Measurements from ENCODE around the gene POLR3H.
A peak's percentile ranks its signal among the peaks of the same experiment; 100 is the strongest.

POLR3H gene

GRCh38 chr22:41525450-41526225 is 18.6 kb downstream of the POLR3H start:
- Histone ChIP-seq H3K9me3 (ENCODE audit: control insufficient read depth, insufficient read depth, low read length) (no peaks in the 10 kb centered on the region), H3K4me3 (ENCODE audit: low read depth, low read length) (no peak overlapping the region), H3K36me3 (ENCODE audit: control insufficient read depth, insufficient read depth, low read length) (peaks cover 73% of the 10 kb centered on the region), H3K27me3 (ENCODE audit: control insufficient read depth, insufficient read depth, low read length) (no peaks in the 10 kb centered on the region), H3K9ac (ENCODE audit: low read depth, low read length) (no peak overlapping the region), H3K4me1 (ENCODE audit: control insufficient read depth, insufficient read depth, low read length) (no peaks in the 10 kb centered on the region), H3K27ac (ENCODE audit: low read depth, low read length) (no peak overlapping the region)

DNA sequence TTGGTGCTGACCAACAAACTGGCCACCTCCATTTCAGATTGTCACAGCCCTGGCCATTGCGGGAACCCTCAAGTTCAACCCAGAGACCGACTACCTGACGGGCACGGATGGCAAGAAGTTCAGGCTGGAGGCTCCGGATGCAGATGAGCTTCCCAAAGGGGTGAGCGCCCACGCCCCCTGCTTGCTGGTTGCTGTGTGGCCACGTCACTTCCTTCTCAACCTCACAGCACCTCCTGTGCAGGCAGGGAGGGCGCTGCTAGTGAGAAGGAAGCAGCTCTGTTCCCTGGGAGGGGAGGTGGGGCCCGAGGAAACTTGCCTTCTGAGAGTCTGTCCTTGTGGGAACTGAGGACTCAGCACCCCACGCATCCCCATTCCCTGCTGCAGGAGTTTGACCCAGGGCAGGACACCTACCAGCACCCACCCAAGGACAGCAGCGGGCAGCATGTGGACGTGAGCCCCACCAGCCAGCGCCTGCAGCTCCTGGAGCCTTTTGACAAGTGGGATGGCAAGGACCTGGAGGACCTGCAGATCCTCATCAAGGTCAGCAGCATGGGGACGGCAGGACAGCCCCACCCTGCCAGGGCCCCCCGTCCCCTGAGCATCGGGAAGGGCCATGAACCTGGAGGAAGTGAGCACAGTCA is 19.3 kb downstream of the POLR3H start:
- no peak overlapping the region for H3K27ac ChIP-seq (ENCODE audit: low read depth, low read length)
- H3K36me3 ChIP-seq (ENCODE audit: control insufficient read depth, insufficient read depth, low read length) = peaks cover 70% of the 10 kb centered on the region
- no peak overlapping the region for H3K4me3 ChIP-seq (ENCODE audit: low read depth, low read length)
- no peaks in the 10 kb centered on the region for H3K27me3 ChIP-seq (ENCODE audit: control insufficient read depth, insufficient read depth, low read length)
- H3K4me1 ChIP-seq (ENCODE audit: control insufficient read depth, insufficient read depth, low read length) = no peaks in the 10 kb centered on the region
- no peak overlapping the region for H3K9ac ChIP-seq (ENCODE audit: low read depth, low read length)
- H3K9me3 ChIP-seq (ENCODE audit: control insufficient read depth, insufficient read depth, low read length) = no peaks in the 10 kb centered on the region

- no peaks in the 10 kb centered on the region for H3K9me3 ChIP-seq (ENCODE audit: control insufficient read depth, insufficient read depth, low read length)
- no peak overlapping the region for H3K4me3 ChIP-seq (ENCODE audit: low read depth, low read length)
- peak overlapping the region; percentile 18 for H3K27ac ChIP-seq (ENCODE audit: low read depth, low read length)
- H3K27me3 ChIP-seq (ENCODE audit: control insufficient read depth, insufficient read depth, low read length) = no peaks in the 10 kb centered on the region
- no peaks in the 10 kb centered on the region for H3K4me1 ChIP-seq (ENCODE audit: control insufficient read depth, insufficient read depth, low read length)
- H3K36me3 ChIP-seq (ENCODE audit: control insufficient read depth, insufficient read depth, low read length) = peaks cover 72% of the 10 kb centered on the region
- no peak overlapping the region for H3K9ac ChIP-seq (ENCODE audit: low read depth, low read length)
These were observed 20.0 kb downstream of the POLR3H start for GRCh38 chr22:41524251-41524661.

DNA sequence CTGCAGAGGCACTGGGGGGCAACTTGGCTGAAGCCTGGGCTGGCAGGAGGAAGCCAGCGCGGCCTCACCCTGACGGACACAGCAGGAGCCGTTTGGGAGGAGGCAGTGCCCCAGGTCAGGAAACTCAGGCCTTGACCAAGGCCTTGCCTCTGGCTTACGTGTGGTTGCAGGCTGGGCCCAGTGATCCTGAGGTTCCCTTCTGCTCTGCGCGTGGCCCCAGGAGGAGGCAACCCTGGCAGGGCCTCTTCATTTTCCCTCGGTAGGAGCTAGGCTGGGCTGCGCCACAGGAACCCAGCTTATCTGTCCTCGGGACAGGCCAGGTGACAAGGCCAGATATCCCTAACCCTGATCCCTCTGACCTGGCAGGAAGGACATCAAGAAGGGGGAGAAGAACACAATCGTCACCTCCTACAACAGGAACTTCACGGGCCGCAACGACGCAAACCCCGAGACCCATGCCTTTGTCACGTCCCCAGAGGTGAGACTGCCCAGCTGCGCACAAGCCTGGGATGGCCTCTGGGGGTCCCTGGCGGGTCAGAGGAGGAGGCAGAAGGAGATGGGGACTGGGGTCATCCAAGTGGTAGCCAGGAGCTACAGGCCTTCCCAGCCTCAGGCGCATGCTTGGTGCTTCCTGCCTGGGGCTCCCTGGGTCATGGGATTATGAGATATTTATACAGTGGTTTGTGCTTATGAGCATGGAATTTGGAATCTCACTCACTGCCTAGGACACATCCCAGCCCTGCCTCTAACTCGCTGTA is 20.6 kb downstream of the POLR3H start:
- Histone ChIP-seq H3K36me3 (ENCODE audit: control insufficient read depth, insufficient read depth, low read length) (peaks cover 70% of the 10 kb centered on the region), H3K9ac (ENCODE audit: low read depth, low read length) (no peak overlapping the region), H3K4me3 (ENCODE audit: low read depth, low read length) (no peak overlapping the region), H3K27ac (ENCODE audit: low read depth, low read length) (no peak overlapping the region), H3K27me3 (ENCODE audit: control insufficient read depth, insufficient read depth, low read length) (no peaks in the 10 kb centered on the region), H3K9me3 (ENCODE audit: control insufficient read depth, insufficient read depth, low read length) (no peaks in the 10 kb centered on the region), H3K4me1 (ENCODE audit: control insufficient read depth, insufficient read depth, low read length) (no peaks in the 10 kb centered on the region)

DNA sequence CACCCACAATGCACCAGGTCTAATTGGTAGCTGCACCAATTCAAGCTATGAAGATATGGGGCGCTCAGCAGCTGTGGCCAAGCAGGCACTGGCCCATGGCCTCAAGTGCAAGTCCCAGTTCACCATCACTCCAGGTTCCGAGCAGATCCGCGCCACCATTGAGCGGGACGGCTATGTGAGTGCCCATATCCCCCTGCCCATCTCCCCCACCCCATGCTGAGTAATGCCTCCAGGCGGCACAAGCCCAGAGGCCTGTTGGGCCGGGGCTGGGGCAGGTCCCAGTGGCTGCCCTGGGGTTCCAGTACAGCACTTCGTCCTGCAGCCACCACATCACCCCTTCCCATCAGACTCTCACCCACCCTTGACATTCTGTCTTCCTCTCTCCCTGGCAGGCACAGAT is 21.5 kb downstream of the POLR3H start:
- Histone ChIP-seq H3K4me1 (ENCODE audit: control insufficient read depth, insufficient read depth, low read length) (no peaks in the 10 kb centered on the region), H3K9ac (ENCODE audit: low read depth, low read length) (no peak overlapping the region), H3K36me3 (ENCODE audit: control insufficient read depth, insufficient read depth, low read length) (peaks cover 69% of the 10 kb centered on the region), H3K27ac (ENCODE audit: low read depth, low read length) (no peak overlapping the region), H3K4me3 (ENCODE audit: low read depth, low read length) (no peak overlapping the region), H3K27me3 (ENCODE audit: control insufficient read depth, insufficient read depth, low read length) (no peaks in the 10 kb centered on the region), H3K9me3 (ENCODE audit: control insufficient read depth, insufficient read depth, low read length) (no peaks in the 10 kb centered on the region)

DNA sequence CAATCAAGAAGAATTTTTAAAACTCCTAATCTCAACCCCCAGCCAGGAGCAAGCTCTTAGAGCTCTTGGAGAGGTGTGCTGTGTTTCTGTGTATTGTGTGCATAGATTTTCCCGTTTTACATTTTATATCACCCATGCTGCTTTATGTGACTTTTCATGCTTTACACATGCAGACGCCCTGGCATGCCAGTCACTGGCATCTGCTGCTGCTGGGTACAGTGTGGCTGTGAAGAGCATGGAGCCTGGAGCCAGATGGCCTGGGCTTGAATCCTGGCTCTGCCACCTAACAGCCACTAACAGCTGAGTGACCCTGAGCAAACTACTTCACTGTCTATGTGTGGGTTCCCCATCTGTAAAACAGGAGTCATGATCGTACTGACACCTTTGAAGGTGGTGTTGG is 23.1 kb downstream of the POLR3H start:
- Histone ChIP-seq H3K4me1 (ENCODE audit: control insufficient read depth, insufficient read depth, low read length) (no peaks in the 10 kb centered on the region), H3K36me3 (ENCODE audit: control insufficient read depth, insufficient read depth, low read length) (peaks cover 56% of the 10 kb centered on the region), H3K9me3 (ENCODE audit: control insufficient read depth, insufficient read depth, low read length) (no peaks in the 10 kb centered on the region), H3K27me3 (ENCODE audit: control insufficient read depth, insufficient read depth, low read length) (no peaks in the 10 kb centered on the region), H3K27ac (ENCODE audit: low read depth, low read length) (no peak overlapping the region), H3K4me3 (ENCODE audit: low read depth, low read length) (no peak overlapping the region), H3K9ac (ENCODE audit: low read depth, low read length) (no peak overlapping the region)

DNA sequence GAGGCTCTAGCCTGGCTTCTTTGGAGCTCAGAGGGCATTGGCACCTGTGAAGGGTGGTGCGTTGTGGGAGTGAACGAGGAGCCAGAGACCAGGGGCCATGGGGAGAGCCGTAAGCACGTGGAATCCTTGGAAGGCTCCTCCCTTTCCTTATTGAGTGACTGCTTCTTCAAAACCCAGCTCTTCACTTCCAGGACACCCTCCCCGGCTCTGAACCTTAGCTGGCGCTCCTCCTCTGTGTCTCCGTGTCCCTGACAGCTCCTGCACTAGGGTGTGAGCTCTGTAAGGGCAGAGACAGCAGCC is 26.3 kb downstream of the POLR3H start:
- Histone ChIP-seq H3K27me3 (ENCODE audit: control insufficient read depth, insufficient read depth, low read length) (no peaks in the 10 kb centered on the region), H3K27ac (ENCODE audit: low read depth, low read length) (no peak overlapping the region), H3K4me1 (ENCODE audit: control insufficient read depth, insufficient read depth, low read length) (peaks cover 6% of the 10 kb centered on the region), H3K9ac (ENCODE audit: low read depth, low read length) (no peak overlapping the region), H3K9me3 (ENCODE audit: control insufficient read depth, insufficient read depth, low read length) (no peaks in the 10 kb centered on the region), H3K4me3 (ENCODE audit: low read depth, low read length) (no peak overlapping the region), H3K36me3 (ENCODE audit: control insufficient read depth, insufficient read depth, low read length) (peaks cover 53% of the 10 kb centered on the region)

DNA sequence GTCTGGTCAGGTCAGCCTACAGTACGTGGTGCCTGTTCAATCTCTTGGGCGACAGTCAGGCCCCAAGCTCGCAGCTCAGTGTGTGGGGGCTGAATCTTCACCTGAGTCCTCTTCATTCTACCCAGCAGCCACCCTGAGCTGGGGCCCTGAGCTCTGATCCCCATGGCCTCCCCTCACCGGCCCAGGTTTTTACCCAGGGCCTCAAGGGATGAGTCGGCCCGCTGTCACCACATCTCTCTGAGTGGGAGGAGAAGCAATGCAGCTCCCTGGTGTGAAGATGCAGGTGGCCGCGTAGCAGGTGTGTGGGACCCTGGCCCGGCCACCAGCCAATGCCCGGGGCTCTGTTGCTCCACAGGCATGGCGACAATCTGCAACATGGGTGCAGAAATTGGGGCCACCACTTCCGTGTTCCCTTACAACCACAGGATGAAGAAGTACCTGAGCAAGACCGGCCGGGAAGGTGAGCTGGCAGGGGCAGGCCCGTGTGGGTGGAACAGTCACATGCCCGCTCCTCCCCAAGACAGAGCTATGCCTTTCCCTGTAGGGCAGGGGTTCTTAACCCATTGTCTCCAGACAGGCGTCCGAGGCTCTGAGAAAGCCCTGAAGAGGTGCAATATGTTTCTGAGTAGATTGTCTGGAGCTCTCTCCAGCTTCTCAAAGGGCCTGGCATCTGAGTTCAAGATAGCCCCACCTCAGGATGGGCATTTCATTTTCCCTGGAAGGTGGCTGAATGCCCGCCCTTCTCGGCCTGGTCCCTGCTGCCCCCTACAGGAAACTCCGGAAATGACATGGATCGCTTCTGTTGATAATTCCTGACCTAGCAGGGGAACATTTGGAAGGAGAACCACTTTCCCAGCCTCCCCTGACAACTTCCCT is 26.9 kb downstream of the POLR3H start:
- Histone ChIP-seq H3K27me3 (ENCODE audit: control insufficient read depth, insufficient read depth, low read length) (no peaks in the 10 kb centered on the region), H3K9me3 (ENCODE audit: control insufficient read depth, insufficient read depth, low read length) (no peaks in the 10 kb centered on the region), H3K4me1 (ENCODE audit: control insufficient read depth, insufficient read depth, low read length) (peaks cover 11% of the 10 kb centered on the region), H3K4me3 (ENCODE audit: low read depth, low read length) (no peak overlapping the region), H3K27ac (ENCODE audit: low read depth, low read length) (peak overlapping the region; percentile 24), H3K36me3 (ENCODE audit: control insufficient read depth, insufficient read depth, low read length) (peaks cover 51% of the 10 kb centered on the region), H3K9ac (ENCODE audit: low read depth, low read length) (no peak overlapping the region)

- H3K27me3 ChIP-seq (ENCODE audit: control insufficient read depth, insufficient read depth, low read length) = no peaks in the 10 kb centered on the region
- H3K36me3 ChIP-seq (ENCODE audit: control insufficient read depth, insufficient read depth, low read length) = peaks cover 56% of the 10 kb centered on the region
- H3K27ac ChIP-seq (ENCODE audit: low read depth, low read length) = no peak overlapping the region
- no peak overlapping the region for H3K9ac ChIP-seq (ENCODE audit: low read depth, low read length)
- no peak overlapping the region for H3K4me3 ChIP-seq (ENCODE audit: low read depth, low read length)
- H3K4me1 ChIP-seq (ENCODE audit: control insufficient read depth, insufficient read depth, low read length) = peaks cover 15% of the 10 kb centered on the region
- no peaks in the 10 kb centered on the region for H3K9me3 ChIP-seq (ENCODE audit: control insufficient read depth, insufficient read depth, low read length)
These were observed 27.8 kb downstream of the POLR3H start for GRCh38 chr22:41516462-41516861.

- peaks cover 15% of the 10 kb centered on the region for H3K4me1 ChIP-seq (ENCODE audit: control insufficient read depth, insufficient read depth, low read length)
- no peaks in the 10 kb centered on the region for H3K27me3 ChIP-seq (ENCODE audit: control insufficient read depth, insufficient read depth, low read length)
- H3K9ac ChIP-seq (ENCODE audit: low read depth, low read length) = no peak overlapping the region
- peak overlapping the region; percentile 44 for H3K27ac ChIP-seq (ENCODE audit: low read depth, low read length)
- H3K36me3 ChIP-seq (ENCODE audit: control insufficient read depth, insufficient read depth, low read length) = peaks cover 57% of the 10 kb centered on the region
- no peak overlapping the region for H3K4me3 ChIP-seq (ENCODE audit: low read depth, low read length)
- H3K9me3 ChIP-seq (ENCODE audit: control insufficient read depth, insufficient read depth, low read length) = no peaks in the 10 kb centered on the region
These were observed 30.9 kb downstream of the POLR3H start for GRCh38 chr22:41513391-41513790.
